ENCODE measurements around the gene CDO1.
"Not testable (repeated sequence)": the region's sequence is repeated elsewhere in the genome, so short reads cannot be mapped to it uniquely, and the experiment has no call there.

CDO1 gene

GRCh38 chr5:115831163-115831768, 14.8 kb upstream of the CDO1 start:
- TF ChIP-seq CTCF (IDR thresholded peaks at IDR 0.05; ENCODE audit: low read depth, low read length): peak; percentile 86
- H3K4me3 ChIP-seq (ENCODE audit: low read depth, low read length): no peak overlapping the region
- in situ Hi-C loops (cut with HindIII; ENCODE audit: low sequenced_read_pairs): no loop called here
- peak; percentile 46 for DNase-seq (ENCODE audit: low read depth, low spot score)

GRCh38 chr5:115829913-115830312, 13.5 kb upstream of the CDO1 start:
- in situ Hi-C loops (cut with HindIII; ENCODE audit: low sequenced_read_pairs): no loop called here
- no peak for TF ChIP-seq CTCF (IDR thresholded peaks at IDR 0.05; ENCODE audit: low read depth, low read length)
- no peak for DNase-seq (ENCODE audit: low read depth, low spot score)
- no peak overlapping the region for H3K4me3 ChIP-seq (ENCODE audit: low read depth, low read length)

- TF ChIP-seq CTCF (IDR thresholded peaks at IDR 0.05; ENCODE audit: low read depth, low read length): no peak
- no peak for DNase-seq (ENCODE audit: low read depth, low spot score)
- in situ Hi-C loops (cut with HindIII; ENCODE audit: low sequenced_read_pairs): no loop called here
- H3K4me3 ChIP-seq (ENCODE audit: low read depth, low read length): no peak overlapping the region
These were observed 9.5 kb upstream of the CDO1 start for GRCh38 chr5:115825948-115826347.

GRCh38 chr5:115824983-115825382, 8.5 kb upstream of the CDO1 start:
- H3K4me3 ChIP-seq (ENCODE audit: low read depth, low read length); DNase-seq (ENCODE audit: low read depth, low spot score); in situ Hi-C loops (cut with HindIII; ENCODE audit: low sequenced_read_pairs): not testable (repeated sequence)

- H3K4me3 ChIP-seq (ENCODE audit: low read depth, low read length): no peak overlapping the region
- DNase-seq (ENCODE audit: low read depth, low spot score): no peak
- no peak for TF ChIP-seq CTCF (IDR thresholded peaks at IDR 0.05; ENCODE audit: low read depth, low read length)
- in situ Hi-C loops (cut with HindIII; ENCODE audit: low sequenced_read_pairs): no loop called here
These were observed 4.4 kb upstream of the CDO1 start for GRCh38 chr5:115820846-115821245.

- H3K4me3 ChIP-seq (ENCODE audit: low read depth, low read length): no peak overlapping the region
- in situ Hi-C loops (cut with HindIII; ENCODE audit: low sequenced_read_pairs): no loop called here
- TF ChIP-seq CTCF (IDR thresholded peaks at IDR 0.05; ENCODE audit: low read depth, low read length): no peak
- DNase-seq (ENCODE audit: low read depth, low spot score): no peak
These were observed 2.4 kb upstream of the CDO1 start for GRCh38 chr5:115818821-115819220.

- no peak overlapping the region for H3K4me3 ChIP-seq (ENCODE audit: low read depth, low read length)
- in situ Hi-C loops (cut with HindIII; ENCODE audit: low sequenced_read_pairs): no loop called here
- no peak for DNase-seq (ENCODE audit: low read depth, low spot score)
- no peak for TF ChIP-seq CTCF (IDR thresholded peaks at IDR 0.05; ENCODE audit: low read depth, low read length)
These were observed 927 bp upstream of the CDO1 start for GRCh38 chr5:115817386-115817785.

All from astrocyte of the spinal cord (primary cell).